Measurements from ENCODE around the gene SYNM.

GRCh38 chr15:99177679-99178078 is 72.8 kb downstream of the SYNM start:
- TF ChIP-seq TCF4 (CRISPR knock-in tag; IDR thresholded peaks at IDR 0.05; ENCODE audit: borderline replicate concordance): no peak
- TF ChIP-seq ZFP30 (CRISPR knock-in tag; IDR thresholded peaks at IDR 0.05): no peak
- TF ChIP-seq PPARA (CRISPR knock-in tag; IDR thresholded peaks at IDR 0.05; ENCODE audit: borderline replicate concordance): no peak
- TF ChIP-seq TSHZ2 (CRISPR knock-in tag; IDR thresholded peaks at IDR 0.05): no peak

Measured in SK-N-SH treated with all-trans-retinoic acid at 6 μM for 48 hours (cell line).